GM06990 (cell line): ENCODE data around the gene PADI6.

ENCODE experiments used
- DNase-seq: peaks from one replicate; pipeline ENCODE4 v3.0.0-alpha.2; 2011; ENCODE audit not compliant: insufficient read length; ENCODE audit errors: extremely low read depth
- H3K27me3 ChIP-seq: replicated peaks from 2 replicates; pipeline ENCODE4 v1.6.0; 2011; ENCODE audit warnings: low read length; ENCODE audit not compliant: control insufficient read depth, insufficient read depth
- H3K36me3 ChIP-seq: 2 replicates; pipeline ENCODE4 v1.5.1; 2011; ENCODE audit warnings: low read length; ENCODE audit not compliant: control insufficient read depth, insufficient read depth
- H3K4me3 ChIP-seq: replicated peaks from 2 replicates; pipeline ENCODE4 v1.5.1; 2011; ENCODE audit warnings: low read depth, mild to moderate bottlenecking, control low read depth, low read length
- TF ChIP-seq, protein P1 (sequence below): IDR thresholded peaks from 2 replicates; pipeline ENCODE4 v1.5.1; 2011; ENCODE audit warnings: low read length, control low read depth, mild to moderate bottlenecking, inconsistent platforms; ENCODE audit not compliant: insufficient read depth, poor library complexity, severe bottlenecking

The PADI6 gene

DNA sequence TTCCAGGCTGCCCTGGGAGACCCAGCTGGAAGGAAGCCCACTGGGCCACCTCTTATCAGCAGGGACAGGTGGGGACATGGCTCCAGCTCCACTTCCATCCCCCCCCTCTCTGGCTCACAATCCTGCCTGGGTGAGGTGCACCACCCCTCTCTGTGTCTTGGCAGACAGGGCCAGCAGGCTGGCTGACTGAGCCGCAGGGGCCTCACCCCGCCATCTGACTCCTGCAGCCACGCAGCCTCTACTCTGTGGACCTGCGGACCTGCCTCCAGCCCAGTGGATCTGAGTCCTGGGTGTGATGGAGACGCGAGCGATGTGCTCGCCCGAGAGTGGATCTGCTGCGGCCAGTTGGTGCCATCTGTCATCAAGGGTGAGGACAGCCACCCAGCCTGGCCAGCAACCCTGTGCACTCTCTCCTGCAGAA lies 37.4 kb downstream of the PADI6 start:
- TF ChIP-seq, protein P1, sequence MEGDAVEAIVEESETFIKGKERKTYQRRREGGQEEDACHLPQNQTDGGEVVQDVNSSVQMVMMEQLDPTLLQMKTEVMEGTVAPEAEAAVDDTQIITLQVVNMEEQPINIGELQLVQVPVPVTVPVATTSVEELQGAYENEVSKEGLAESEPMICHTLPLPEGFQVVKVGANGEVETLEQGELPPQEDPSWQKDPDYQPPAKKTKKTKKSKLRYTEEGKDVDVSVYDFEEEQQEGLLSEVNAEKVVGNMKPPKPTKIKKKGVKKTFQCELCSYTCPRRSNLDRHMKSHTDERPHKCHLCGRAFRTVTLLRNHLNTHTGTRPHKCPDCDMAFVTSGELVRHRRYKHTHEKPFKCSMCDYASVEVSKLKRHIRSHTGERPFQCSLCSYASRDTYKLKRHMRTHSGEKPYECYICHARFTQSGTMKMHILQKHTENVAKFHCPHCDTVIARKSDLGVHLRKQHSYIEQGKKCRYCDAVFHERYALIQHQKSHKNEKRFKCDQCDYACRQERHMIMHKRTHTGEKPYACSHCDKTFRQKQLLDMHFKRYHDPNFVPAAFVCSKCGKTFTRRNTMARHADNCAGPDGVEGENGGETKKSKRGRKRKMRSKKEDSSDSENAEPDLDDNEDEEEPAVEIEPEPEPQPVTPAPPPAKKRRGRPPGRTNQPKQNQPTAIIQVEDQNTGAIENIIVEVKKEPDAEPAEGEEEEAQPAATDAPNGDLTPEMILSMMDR = no peak
- no peak overlapping the region for H3K4me3 ChIP-seq
- H3K27me3 ChIP-seq = no peaks in the 10 kb centered on the region
- peaks cover 50% of the 10 kb centered on the region for H3K36me3 ChIP-seq
- no peak for DNase-seq

DNA sequence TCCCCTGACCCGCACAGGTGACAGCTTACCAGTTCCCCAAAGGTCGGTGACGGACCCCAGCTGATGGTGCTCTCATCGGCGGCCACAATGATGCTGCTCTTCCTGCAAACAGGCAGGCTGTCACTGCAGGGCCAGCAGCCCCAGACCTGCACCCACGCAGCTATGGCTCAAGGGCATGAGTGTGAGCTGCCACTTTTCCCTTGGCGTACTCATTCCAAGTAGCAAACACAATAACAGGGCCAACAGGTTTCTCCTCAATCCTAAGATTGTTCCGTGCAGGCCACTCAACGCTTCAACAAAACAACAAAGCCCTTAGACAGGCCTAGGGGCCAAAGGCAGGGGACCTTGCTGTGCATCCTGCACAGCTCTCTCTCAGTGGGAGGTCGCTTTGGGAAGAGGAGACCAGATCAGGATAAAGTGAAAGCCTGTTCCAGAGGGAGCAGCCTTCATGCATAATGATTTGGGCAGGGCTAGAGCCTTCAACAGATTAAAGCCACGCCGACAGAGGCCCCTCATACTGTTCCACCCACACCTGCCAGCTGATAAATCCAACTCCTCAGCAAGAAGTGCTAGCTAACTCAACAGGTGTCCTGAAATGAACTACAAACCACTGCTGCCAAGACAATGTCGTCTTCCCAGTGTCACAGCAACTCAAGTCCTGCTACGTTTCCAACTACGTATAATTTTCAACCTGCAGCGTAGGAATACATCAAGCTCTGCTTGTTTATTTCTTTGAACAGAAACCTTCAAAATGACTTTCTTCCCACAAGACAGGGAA lies 40.3 kb downstream of the PADI6 start:
- Histone ChIP-seq H3K36me3 (peaks cover 61% of the 10 kb centered on the region), H3K4me3 (no peak overlapping the region), H3K27me3 (no peaks in the 10 kb centered on the region)
- DNase-seq = no peak
- TF ChIP-seq, protein P1 = no peak

DNA sequence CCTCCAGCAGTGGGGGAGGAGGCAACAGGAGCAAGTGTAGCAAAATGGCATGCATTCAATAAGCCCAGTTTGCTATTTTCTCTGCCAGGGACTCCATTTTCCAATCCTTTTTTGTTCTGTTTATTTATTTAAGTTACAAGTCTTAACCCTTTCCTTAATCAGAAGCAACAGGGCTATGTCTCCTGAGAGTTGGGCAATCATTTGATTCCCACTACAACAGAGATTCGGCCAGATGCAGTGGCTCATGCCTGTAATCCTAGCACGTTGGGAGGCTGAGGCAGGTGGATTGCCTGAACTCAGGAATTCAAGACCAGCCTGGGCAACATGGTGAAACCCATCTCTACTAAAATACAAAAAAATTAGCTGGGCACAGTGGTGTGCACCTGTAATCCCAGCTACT lies 42.0 kb downstream of the PADI6 start:
- H3K27me3 ChIP-seq = no peaks in the 10 kb centered on the region
- peaks cover 58% of the 10 kb centered on the region for H3K36me3 ChIP-seq
- no peak overlapping the region for H3K4me3 ChIP-seq
- TF ChIP-seq, protein P1 = no peak
- DNase-seq = no peak

DNA sequence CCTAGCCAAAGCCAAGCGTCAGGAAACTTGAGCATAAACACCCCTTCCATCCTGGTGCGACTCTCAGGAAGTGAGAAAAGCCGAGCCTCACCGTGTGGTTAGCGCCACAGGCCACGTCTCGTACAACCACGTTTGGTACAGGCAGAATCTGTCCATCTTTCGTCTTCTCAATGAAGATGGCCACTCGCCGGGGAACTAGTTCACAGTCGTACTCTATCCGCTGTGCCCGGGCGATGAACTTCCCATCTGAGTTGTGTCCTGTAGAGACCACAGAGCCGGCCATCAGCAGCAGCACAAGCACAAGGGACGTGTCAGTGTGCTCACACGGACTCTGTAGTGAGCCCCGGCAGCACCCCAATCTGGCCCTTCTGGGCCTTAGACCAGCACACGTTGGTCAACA lies 44.4 kb downstream of the PADI6 start:
- peaks cover 47% of the 10 kb centered on the region for H3K36me3 ChIP-seq
- H3K27me3 ChIP-seq = no peaks in the 10 kb centered on the region
- TF ChIP-seq, protein P1 = no peak
- H3K4me3 ChIP-seq = no peak overlapping the region
- DNase-seq = no peak

DNA sequence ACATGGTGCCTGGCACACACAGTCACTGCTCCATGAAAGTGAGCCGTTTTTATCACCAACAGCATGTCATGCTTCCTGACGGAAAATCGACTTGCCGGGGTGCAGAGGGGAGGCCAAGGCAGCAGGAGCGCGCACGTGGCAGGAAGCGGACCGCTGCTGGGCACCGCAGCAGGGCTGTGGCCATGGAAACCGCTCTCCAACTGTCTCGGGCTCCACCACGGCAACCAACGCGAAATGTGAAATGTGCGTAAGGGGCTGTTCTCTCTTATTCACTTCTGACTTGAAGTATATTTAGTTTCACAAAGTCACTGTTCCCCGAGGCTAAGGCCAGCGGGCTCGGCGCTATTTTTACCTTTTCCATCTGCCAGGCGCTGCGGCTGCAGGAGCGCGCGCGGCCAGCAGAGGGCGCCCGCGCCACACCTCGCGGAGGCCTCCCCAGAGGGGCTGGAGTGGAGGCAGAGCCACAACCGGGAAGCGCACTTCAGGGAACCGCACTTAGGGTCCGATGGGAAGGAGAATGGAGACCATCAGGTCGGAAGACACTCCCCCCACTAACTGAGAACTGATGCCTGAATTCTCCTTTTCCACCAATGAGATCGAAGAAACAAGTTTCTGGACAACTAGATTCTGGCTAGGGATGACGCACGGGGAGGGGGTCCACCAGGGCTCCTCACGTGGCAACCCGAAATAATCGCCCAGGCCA lies 47.8 kb downstream of the PADI6 start:
- peaks cover 40% of the 10 kb centered on the region for H3K36me3 ChIP-seq
- no peak overlapping the region for H3K4me3 ChIP-seq
- TF ChIP-seq, protein P1 = peak; percentile 98
- peak; percentile 61 for DNase-seq
- H3K27me3 ChIP-seq = no peaks in the 10 kb centered on the region
